PC-9 (cell line): Measurements from ENCODE around the gene TBCK.

Source experiments
- EZH2 ChIP-seq: fragments of 200-600 bp; sonication (generic); IDR thresholded peaks from 2 replicates; pipeline ENCODE4 v1.8.0; 2017; ENCODE audit warnings: antibody characterized with exemption, low read depth
- TF ChIP-seq, protein P1 (sequence below): fragments of 200-600 bp; sonication (generic); conservative IDR thresholded peaks from 2 replicates; pipeline ENCODE4 v1.6.1; 2017; ENCODE audit warnings: mixed run types, antibody characterized with exemption, mild to moderate bottlenecking, moderate library complexity

DNA sequence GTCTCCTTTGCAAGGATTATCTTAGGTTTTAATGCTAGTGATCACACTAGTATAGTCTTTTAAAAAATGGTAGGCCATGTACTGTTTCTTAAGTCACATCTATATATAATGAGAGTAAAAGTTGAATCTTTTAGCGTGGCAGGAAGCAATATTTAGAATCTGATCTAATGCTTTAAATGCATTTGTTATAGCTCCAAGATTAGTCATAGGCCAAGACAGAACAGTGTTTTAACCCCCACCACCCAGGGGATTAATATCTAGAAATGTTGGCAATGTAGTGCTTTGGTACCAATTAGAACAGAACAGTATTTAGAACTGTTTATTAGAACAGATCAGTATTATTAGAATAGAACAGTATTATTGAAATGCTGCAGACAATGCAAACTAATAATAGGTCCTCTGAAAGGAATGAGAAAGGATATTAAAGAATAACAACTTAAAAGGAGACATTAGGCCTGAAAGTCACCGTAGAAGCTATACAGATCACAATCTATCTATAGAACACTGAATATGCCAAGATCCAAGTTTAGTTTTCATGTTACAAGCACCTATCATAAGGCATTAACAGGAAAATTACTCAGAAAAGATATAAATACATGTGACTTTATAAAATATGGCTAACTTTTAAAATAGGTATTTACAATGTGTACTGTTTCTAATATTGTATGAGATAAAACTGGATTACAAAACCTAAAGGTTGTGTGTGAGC is 274.6 kb downstream of the TBCK start:
- TF ChIP-seq, protein P1, sequence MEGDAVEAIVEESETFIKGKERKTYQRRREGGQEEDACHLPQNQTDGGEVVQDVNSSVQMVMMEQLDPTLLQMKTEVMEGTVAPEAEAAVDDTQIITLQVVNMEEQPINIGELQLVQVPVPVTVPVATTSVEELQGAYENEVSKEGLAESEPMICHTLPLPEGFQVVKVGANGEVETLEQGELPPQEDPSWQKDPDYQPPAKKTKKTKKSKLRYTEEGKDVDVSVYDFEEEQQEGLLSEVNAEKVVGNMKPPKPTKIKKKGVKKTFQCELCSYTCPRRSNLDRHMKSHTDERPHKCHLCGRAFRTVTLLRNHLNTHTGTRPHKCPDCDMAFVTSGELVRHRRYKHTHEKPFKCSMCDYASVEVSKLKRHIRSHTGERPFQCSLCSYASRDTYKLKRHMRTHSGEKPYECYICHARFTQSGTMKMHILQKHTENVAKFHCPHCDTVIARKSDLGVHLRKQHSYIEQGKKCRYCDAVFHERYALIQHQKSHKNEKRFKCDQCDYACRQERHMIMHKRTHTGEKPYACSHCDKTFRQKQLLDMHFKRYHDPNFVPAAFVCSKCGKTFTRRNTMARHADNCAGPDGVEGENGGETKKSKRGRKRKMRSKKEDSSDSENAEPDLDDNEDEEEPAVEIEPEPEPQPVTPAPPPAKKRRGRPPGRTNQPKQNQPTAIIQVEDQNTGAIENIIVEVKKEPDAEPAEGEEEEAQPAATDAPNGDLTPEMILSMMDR: no peak
- no peak for TF ChIP-seq EZH2
